ENCODE results near the gene NR1H2. TPM values are rescaled to one million over a fixed set of nuclear protein-coding genes. Genes with fewer than 3 reads are reported as not detected.
"Not testable (repeated sequence)": the region's sequence is repeated elsewhere in the genome, so short reads cannot be mapped to it uniquely, and the experiment has no call there.

Gene NR1H2
- 16.3 TPM for polyA plus RNA-seq (2012; ENCODE audit: missing spikeins)

DNA sequence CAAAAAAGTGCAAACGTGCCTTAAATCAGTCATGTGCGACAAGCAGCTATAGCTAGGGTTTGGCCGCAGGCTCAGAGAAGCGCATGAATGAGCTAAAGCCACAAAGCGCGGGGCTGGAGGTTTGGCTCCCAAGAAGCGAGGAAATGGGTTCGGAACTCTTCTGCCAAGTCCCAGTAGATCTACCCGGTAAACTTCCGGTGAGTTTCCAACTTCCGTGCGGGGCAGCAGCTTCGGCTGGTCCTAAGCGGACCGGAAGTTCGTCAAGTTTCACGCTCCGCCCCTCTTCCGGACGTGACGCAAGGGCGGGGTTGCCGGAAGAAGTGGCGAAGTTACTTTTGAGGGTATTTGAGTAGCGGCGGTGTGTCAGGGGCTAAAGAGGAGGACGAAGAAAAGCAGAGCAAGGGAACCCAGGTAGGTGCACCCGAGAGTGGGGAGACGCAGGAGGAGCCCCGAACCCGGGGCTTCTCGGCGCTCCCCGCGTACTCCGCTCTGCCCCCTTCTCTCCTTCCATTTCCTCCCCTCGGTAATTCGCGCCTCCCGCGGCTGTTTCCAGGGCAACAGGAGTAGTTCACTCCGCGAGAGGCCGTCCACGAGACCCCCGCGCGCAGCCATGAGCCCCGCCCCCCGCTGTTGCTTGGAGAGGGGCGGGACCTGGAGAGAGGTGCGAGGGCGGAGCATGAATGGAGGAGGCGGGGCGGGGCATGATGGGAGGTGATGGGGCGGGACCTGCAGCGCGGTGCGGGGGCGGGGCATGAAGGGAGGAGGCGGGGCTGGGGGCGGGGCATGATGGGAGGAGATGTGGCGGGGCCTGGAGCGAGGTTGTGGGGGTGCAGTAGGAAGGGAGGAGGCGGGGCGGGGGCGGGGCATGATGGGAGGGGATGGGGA is at the start of gene NR1H2:
TSS of gene NR1H2 (plus strand) at position 292 of the 885 bp plus-strand sequence. CDS start 1,149 bp downstream, outside the sequence.
- peak; percentile 63; the same call in 1 of the 2 replicates for TF ChIP-seq POLR2AphosphoS5 (IDR thresholded peaks at IDR 0.05; ENCODE audit: low read depth, low read length)
- TF ChIP-seq POLR2A (IDR thresholded peaks at IDR 0.05; ENCODE audit: low read depth, low read length) = peak; percentile 75
- 0 out of 2 replicates have a peak, but pooled peaks have one; percentile 45 for TF ChIP-seq TAF1 (IDR thresholded peaks at IDR 0.05; ENCODE audit: borderline replicate concordance, low read depth, low read length)
- DNase-seq (ENCODE audit: insufficient read length) = peak; percentile 86
- FAIRE-seq = peak; percentile 98

GRCh38 chr19:50327013-50327412 is 49.2 kb upstream of the NR1H2 start:
- FAIRE-seq = no peak
- TF ChIP-seq POLR2A (IDR thresholded peaks at IDR 0.05; ENCODE audit: low read depth, low read length) (no peak), POLR2AphosphoS5 (IDR thresholded peaks at IDR 0.05; ENCODE audit: low read depth, low read length) (no peak)
- no peak for DNase-seq (ENCODE audit: insufficient read length)

DNA sequence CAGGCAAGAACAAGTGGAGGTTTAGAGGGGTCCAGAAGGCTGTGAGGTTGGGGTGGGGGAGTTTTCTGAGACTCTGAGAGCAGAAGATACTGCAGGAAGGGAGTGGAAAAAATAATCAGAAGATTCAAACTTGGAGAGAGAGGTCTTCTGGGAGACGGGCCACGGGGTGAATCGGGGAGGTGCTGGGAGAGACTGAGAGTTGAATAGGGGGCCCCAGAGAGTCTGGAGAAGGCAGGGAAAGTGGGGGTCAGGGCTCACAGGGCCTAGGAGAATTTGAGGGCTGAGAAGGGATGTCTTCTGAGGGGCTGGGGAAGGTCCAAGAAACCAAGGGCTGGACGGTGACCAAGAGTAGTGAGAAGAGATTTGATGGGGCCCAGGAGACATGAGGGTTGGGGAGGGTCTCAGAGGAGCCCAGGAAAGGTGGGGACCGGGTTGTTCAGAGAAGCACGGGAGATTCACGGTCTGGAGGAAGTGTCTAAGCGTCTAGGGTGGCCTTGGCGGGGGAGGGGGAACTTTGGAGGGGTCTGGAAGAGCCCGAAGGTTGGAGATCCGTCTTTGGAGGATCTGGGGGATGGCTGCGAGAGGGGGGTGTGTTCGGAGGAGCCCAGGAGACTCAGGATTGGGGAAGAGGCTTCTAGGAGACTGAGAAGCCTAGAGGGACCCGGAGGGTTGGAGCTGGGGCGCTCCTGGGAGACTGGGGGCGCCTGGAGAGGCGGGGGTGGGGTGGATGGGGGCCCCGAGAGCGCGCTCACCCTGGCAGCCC is 48.6 kb upstream of the NR1H2 start:
- no peak for TF ChIP-seq TAF1 (IDR thresholded peaks at IDR 0.05; ENCODE audit: borderline replicate concordance, low read depth, low read length)
- no peak for TF ChIP-seq POLR2AphosphoS5 (IDR thresholded peaks at IDR 0.05; ENCODE audit: low read depth, low read length)
- TF ChIP-seq POLR2A (IDR thresholded peaks at IDR 0.05; ENCODE audit: low read depth, low read length) = no peak
- DNase-seq (ENCODE audit: insufficient read length) (peak; percentile 1), FAIRE-seq (no peak)

- FAIRE-seq (peak; percentile 75), DNase-seq (ENCODE audit: insufficient read length) (peak; percentile 51)
- TF ChIP-seq POLR2A (IDR thresholded peaks at IDR 0.05; ENCODE audit: low read depth, low read length) (no peak), POLR2AphosphoS5 (IDR thresholded peaks at IDR 0.05; ENCODE audit: low read depth, low read length) (no peak), TAF1 (IDR thresholded peaks at IDR 0.05; ENCODE audit: borderline replicate concordance, low read depth, low read length) (no peak)
These were observed 47.9 kb upstream of the NR1H2 start for GRCh38 chr19:50328224-50328872.

- no peak for DNase-seq (ENCODE audit: insufficient read length)
- FAIRE-seq = no peak
- TF ChIP-seq POLR2AphosphoS5 (IDR thresholded peaks at IDR 0.05; ENCODE audit: low read depth, low read length) (no peak), TAF1 (IDR thresholded peaks at IDR 0.05; ENCODE audit: borderline replicate concordance, low read depth, low read length) (no peak), POLR2A (IDR thresholded peaks at IDR 0.05; ENCODE audit: low read depth, low read length) (no peak)
These were observed 47.4 kb upstream of the NR1H2 start for GRCh38 chr19:50328873-50329145.

DNA sequence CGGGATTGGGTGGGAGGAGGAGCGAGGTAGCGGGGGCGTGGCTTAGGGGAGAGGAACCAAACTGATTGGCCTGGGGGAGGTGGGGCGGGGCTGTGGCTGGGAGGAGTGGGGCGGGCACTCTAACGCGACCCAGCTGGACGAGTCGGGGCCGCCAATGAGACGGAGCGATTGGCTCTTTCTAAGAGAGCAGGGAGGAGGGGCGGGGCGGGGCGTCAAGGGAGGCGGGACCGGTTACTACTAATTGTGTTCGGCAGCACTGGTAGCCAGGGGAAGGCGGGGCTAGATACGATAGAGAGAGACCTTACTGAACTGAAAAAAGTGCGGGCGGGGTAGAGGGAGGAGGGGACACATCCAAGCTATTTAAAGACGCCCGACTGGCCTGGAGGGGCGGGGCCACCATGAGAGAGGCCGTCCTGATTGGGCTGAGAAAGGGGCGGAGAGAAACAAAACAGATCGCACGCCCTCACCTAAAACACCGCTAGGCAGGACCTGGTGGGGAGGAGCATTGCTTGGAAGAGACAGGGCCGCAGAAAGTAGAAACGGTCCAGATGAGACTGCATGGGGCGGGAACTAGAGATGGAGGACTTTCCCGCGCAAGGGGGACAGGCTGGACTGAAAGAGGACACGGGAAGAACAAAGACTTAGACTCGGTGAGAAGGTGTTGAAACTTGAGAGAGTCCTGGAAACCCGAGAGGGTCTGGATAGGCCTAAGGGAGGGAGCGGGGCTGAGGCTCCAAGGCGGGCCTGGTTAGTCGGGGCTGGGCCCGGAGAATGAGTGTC is 46.9 kb upstream of the NR1H2 start, which contains the start of gene KCNC3:
TSS of gene KCNC3 (minus strand) at position 232 of the 780 bp plus-strand sequence. CDS start 295 bp downstream, outside the sequence.
- DNase-seq (ENCODE audit: insufficient read length) (peak; percentile 94), FAIRE-seq (peak; percentile 96)
- peak; percentile 85 for TF ChIP-seq POLR2A (IDR thresholded peaks at IDR 0.05; ENCODE audit: low read depth, low read length)
- TF ChIP-seq POLR2AphosphoS5 (IDR thresholded peaks at IDR 0.05; ENCODE audit: low read depth, low read length) = peak; percentile 68; the same call in 1 of the 2 replicates
- peak; percentile 25; the same call in 1 of the 2 replicates for TF ChIP-seq TAF1 (IDR thresholded peaks at IDR 0.05; ENCODE audit: borderline replicate concordance, low read depth, low read length)

GRCh38 chr19:50329926-50330294 is 46.3 kb upstream of the NR1H2 start:
- not testable (repeated sequence) for DNase-seq (ENCODE audit: insufficient read length); FAIRE-seq

- peak; percentile 62 for FAIRE-seq
- DNase-seq (ENCODE audit: insufficient read length) = peak; percentile 80
- TF ChIP-seq POLR2A (IDR thresholded peaks at IDR 0.05; ENCODE audit: low read depth, low read length) = no peak
- TF ChIP-seq TAF1 (IDR thresholded peaks at IDR 0.05; ENCODE audit: borderline replicate concordance, low read depth, low read length) = no peak
- 0 out of 2 replicates have a peak, but pooled peaks have one; percentile 16 for TF ChIP-seq POLR2AphosphoS5 (IDR thresholded peaks at IDR 0.05; ENCODE audit: low read depth, low read length)
These were observed 45.7 kb upstream of the NR1H2 start for GRCh38 chr19:50330365-50331078.

GRCh38 chr19:50331221-50331993 is 44.9 kb upstream of the NR1H2 start:
- no peak for TF ChIP-seq TAF1 (IDR thresholded peaks at IDR 0.05; ENCODE audit: borderline replicate concordance, low read depth, low read length)
- no peak for TF ChIP-seq POLR2AphosphoS5 (IDR thresholded peaks at IDR 0.05; ENCODE audit: low read depth, low read length)
- TF ChIP-seq POLR2A (IDR thresholded peaks at IDR 0.05; ENCODE audit: low read depth, low read length) = no peak
- peak; percentile 25 for DNase-seq (ENCODE audit: insufficient read length)
- FAIRE-seq = no peak

DNA sequence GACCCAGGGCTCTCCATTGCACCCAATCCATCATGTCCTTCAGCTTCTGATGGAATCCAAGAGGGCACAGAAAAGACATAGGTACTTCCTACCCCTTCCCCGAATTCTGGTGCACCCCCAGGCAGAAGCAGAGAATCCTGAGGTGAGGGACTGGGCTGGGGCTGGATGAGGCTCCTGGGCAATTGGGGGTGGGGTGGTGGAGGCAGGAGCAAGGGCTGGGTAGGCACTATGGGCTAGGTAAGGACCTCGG is 44.3 kb upstream of the NR1H2 start:
- TF ChIP-seq TAF1 (IDR thresholded peaks at IDR 0.05; ENCODE audit: borderline replicate concordance, low read depth, low read length) = no peak
- no peak for TF ChIP-seq POLR2A (IDR thresholded peaks at IDR 0.05; ENCODE audit: low read depth, low read length)
- DNase-seq (ENCODE audit: insufficient read length) = peak; percentile 7
- no peak for FAIRE-seq

Measured in GM12892 (cell line).